Mesodermal cell (in vitro differentiated cells): ENCODE data around the gene TNK1.
A peak's percentile ranks its signal among the peaks of the same experiment; 100 is the strongest.

ENCODE experiments used
- H3K27ac ChIP-seq: 2 replicates; pipeline ENCODE4 v1.7.0; 2013; ENCODE audit warnings: mild to moderate bottlenecking, low read depth, low read length, moderate library complexity; ENCODE audit not compliant: severe bottlenecking
- H3K36me3 ChIP-seq: 2 replicates; pipeline ENCODE4 v1.7.1; 2013; ENCODE audit warnings: mild to moderate bottlenecking, low read length, moderate library complexity; ENCODE audit not compliant: control insufficient read depth, insufficient read depth
- H3K4me1 ChIP-seq: one replicate; pipeline ENCODE4 v1.7.1; 2013; ENCODE audit warnings: mild to moderate bottlenecking, low read length; ENCODE audit not compliant: insufficient read depth, control insufficient read depth, poor library complexity, severe bottlenecking
- H3K4me3 ChIP-seq: 2 replicates; pipeline ENCODE4 v1.7.0; 2013; ENCODE audit warnings: low read length, control low read depth, mild to moderate bottlenecking; ENCODE audit not compliant: insufficient read depth, poor library complexity, severe bottlenecking; ENCODE audit errors: extremely low read depth
- H3K9me3 ChIP-seq: 2 replicates; pipeline ENCODE4 v1.7.1; 2013; ENCODE audit warnings: mild to moderate bottlenecking, low read length, moderate library complexity; ENCODE audit not compliant: control insufficient read depth
- WGBS, 2 experiments: methylation state at CpG; one replicate each; pipeline ENCODE4 v1.1.5; 2013; ENCODE audit warnings: missing lambda C conversion rate in 2 of 2; ENCODE audit not compliant: insufficient coverage in 2 of 2; 5-methylcytosine and 5-hydroxymethylcytosine counted together

TNK1 gene

GRCh38 chr17:7405350-7406234 lies 24.7 kb downstream of the TNK1 start:
- Histone ChIP-seq H3K27ac (peak overlapping the region; percentile 76), H3K4me1 (peaks cover 7% of the 10 kb centered on the region), H3K4me3 (peak overlapping the region; percentile 75), H3K9me3 (no peaks in the 10 kb centered on the region), H3K36me3 (peaks cover 28% of the 10 kb centered on the region)
- 1 to 2% methylated on average over 16 to 26 of the region's 38 CpGs for WGBS, 2 experiments

GRCh38 chr17:7406235-7406825 lies 25.4 kb downstream of the TNK1 start:
- Histone ChIP-seq H3K9me3 (no peaks in the 10 kb centered on the region), H3K4me3 (peak overlapping the region; percentile 75), H3K27ac (no peak overlapping the region), H3K36me3 (peaks cover 34% of the 10 kb centered on the region), H3K4me1 (peaks cover 3% of the 10 kb centered on the region)
- WGBS, 2 experiments = 11 to 26% methylated on average over 3 of the region's 12 CpGs

- peaks cover 32% of the 10 kb centered on the region for H3K36me3 ChIP-seq
- H3K9me3 ChIP-seq = no peaks in the 10 kb centered on the region
- WGBS, 2 experiments = 80 to 100% methylated on average over 3 to 4 of the region's 13 CpGs
- no peak overlapping the region for H3K27ac ChIP-seq
- peaks cover 3% of the 10 kb centered on the region for H3K4me1 ChIP-seq
- no peak overlapping the region for H3K4me3 ChIP-seq
Measured at GRCh38 chr17:7407082-7407481, 26.2 kb downstream of the TNK1 start.

- no peaks in the 10 kb centered on the region for H3K9me3 ChIP-seq
- 75 to 90% methylated on average over 2 to 4 of the region's 12 CpGs for WGBS, 2 experiments
- no peak within 1 kb of the TSS for H3K4me3 ChIP-seq
- H3K27ac ChIP-seq = no peak within 1 kb of the TSS
- H3K36me3 ChIP-seq = peaks cover 32% of the 10 kb centered on the region
- peaks cover 3% of the 10 kb centered on the region for H3K4me1 ChIP-seq
Measured at GRCh38 chr17:7407485-7408251, 26.8 kb downstream of the TNK1 start, which contains the start of gene NLGN2. TSS of gene NLGN2 (plus strand) at chr17:7407845. CDS start at chr17:7408256, 411 bp downstream.

GRCh38 chr17:7408252-7408727 lies 27.4 kb downstream of the TNK1 start:
- Histone ChIP-seq H3K9me3 (no peaks in the 10 kb centered on the region), H3K4me3 (no peak overlapping the region), H3K36me3 (peaks cover 29% of the 10 kb centered on the region), H3K4me1 (peaks cover 4% of the 10 kb centered on the region), H3K27ac (no peak overlapping the region)
- 94 to 95% methylated on average over 39 to 58 of the region's 58 CpGs for WGBS, 2 experiments

- Histone ChIP-seq H3K27ac (no peak overlapping the region), H3K4me3 (no peak overlapping the region), H3K4me1 (peaks cover 4% of the 10 kb centered on the region), H3K9me3 (no peaks in the 10 kb centered on the region), H3K36me3 (peaks cover 29% of the 10 kb centered on the region)
- WGBS, 2 experiments = 95 to 96% methylated on average over 5 to 6 of the region's 6 CpGs
Measured at GRCh38 chr17:7408863-7409262, 28.0 kb downstream of the TNK1 start.

- H3K4me3 ChIP-seq = no peak overlapping the region
- H3K9me3 ChIP-seq = no peaks in the 10 kb centered on the region
- no peak overlapping the region for H3K27ac ChIP-seq
- H3K36me3 ChIP-seq = peaks cover 35% of the 10 kb centered on the region
- 97 to 98% methylated on average over 5 to 6 of the region's 6 CpGs for WGBS, 2 experiments
- H3K4me1 ChIP-seq = peaks cover 4% of the 10 kb centered on the region
Measured at GRCh38 chr17:7409716-7410115, 28.8 kb downstream of the TNK1 start.

GRCh38 chr17:7410634-7411426 lies 29.9 kb downstream of the TNK1 start:
- H3K9me3 ChIP-seq = no peaks in the 10 kb centered on the region
- peaks cover 46% of the 10 kb centered on the region for H3K36me3 ChIP-seq
- no peak overlapping the region for H3K27ac ChIP-seq
- WGBS, 2 experiments = 92 to 96% methylated on average over 14 to 25 of the region's 25 CpGs
- no peak overlapping the region for H3K4me3 ChIP-seq
- H3K4me1 ChIP-seq = peaks cover 4% of the 10 kb centered on the region

- WGBS, 2 experiments = 91 to 96% methylated on average over 6 to 8 of the region's 8 CpGs
- Histone ChIP-seq H3K36me3 (peaks cover 47% of the 10 kb centered on the region), H3K4me1 (peaks cover 4% of the 10 kb centered on the region)
Measured at GRCh38 chr17:7411427-7411750, 30.5 kb downstream of the TNK1 start.

More at GRCh38 chr17:7411427-7411750, 30.5 kb downstream of the TNK1 start:
- Histone ChIP-seq H3K4me3 (no peak overlapping the region), H3K27ac (no peak overlapping the region), H3K9me3 (no peaks in the 10 kb centered on the region)
